Fibroblast of skin of right biceps (primary cell): Measurements from ENCODE around the gene C7orf33.
"Not testable (repeated sequence)": the region's sequence is repeated elsewhere in the genome, so short reads cannot be mapped to it uniquely, and the experiment has no call there.

Experiments used
- DNase-seq: peaks from one replicate; pipeline ENCODE4 v3.0.0-alpha.2; 2013

C7orf33 gene

DNA sequence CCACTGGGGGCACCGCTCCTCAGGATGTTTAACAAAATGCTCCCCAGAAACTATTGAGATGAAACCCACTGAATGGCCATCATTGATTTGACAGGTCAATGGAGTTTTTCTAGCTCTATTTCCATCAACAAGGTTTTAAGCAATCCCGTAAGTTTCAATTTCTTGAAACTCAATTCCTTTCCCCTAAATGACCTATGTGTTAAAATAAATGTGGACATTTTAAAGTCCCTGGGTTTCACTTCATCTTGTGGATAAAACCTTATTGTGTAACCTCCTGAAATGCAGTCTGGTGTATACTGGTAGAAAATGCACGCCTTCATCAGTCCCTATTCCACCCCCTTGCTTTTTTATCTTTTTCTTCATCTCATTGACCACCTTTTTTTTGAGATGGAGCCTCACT is 8.9 kb upstream of the C7orf33 start:
- no peak for DNase-seq

DNA sequence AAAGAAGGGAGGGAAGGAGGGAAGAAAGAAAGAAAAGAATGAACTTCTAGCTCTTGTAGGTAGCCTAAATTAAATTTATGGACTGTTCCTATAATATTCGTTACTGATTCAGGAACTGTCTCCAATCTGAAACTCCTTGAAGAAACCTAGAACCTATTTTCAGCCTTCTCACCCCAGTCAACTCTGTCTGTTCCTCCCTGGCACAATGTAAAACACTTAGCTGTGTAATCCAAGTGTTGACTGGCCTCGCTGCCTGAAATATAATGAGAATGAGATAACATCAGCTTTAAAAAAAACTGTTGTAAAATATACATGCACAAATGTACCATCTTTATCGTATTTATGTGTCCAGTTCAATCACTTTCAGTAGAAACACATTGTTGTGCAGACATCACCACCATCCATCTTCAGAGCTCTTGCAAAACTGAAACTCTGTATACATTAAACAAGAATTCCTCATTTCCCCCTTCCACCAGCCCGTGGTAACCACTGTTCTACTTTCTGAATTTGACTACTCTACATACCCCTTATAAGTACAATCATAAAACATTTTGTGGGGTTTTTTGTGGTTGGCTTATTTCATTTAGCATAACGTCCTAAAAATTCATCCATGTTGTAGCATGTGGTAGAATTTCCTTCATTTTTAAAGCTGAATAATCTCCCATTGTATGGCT is 6.3 kb upstream of the C7orf33 start:
- DNase-seq: no peak

DNA sequence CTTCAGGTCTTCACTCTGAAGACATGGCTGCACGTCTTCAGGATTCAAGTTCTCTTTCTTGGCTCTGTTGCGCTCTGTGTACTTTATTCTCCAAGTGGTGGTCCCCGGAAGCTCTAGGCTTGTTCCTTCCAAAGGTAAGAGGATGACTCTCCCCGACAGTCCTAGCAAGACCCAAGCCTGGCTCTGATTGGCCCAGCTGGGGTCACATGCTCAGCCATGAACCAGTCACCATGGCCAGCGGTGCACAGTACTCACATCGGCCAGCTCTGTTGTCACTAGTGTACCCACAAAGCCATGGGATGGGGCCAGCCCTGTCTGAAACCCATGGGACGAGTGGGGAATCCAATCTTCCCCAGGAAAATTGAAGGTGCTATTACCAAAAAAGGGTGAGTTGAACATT is 5.2 kb upstream of the C7orf33 start:
- DNase-seq: no peak

DNA sequence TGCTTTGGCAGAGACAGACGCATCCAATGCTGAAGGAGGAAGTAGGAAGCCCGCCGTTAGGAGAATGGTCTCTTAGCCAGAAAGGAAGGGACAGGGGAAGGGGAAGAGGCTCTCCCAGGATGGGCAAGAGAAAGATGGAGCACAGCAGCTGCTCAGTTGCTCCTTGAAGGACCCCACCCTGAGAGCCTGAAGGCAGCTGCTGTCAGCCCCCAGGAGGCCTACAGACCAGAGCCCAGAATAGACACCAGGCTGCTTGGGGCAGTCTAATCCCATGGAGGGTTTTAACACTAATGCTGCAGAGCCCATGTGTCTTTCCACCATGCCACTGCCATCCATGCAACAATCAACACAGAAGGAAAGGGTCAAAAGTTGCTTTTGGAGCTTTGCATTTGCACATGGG is 3.5 kb upstream of the C7orf33 start:
- DNase-seq: no peak

- DNase-seq: no peak
Observed at GRCh38 chr7:148588168-148588567, 2.4 kb upstream of the C7orf33 start.

DNA sequence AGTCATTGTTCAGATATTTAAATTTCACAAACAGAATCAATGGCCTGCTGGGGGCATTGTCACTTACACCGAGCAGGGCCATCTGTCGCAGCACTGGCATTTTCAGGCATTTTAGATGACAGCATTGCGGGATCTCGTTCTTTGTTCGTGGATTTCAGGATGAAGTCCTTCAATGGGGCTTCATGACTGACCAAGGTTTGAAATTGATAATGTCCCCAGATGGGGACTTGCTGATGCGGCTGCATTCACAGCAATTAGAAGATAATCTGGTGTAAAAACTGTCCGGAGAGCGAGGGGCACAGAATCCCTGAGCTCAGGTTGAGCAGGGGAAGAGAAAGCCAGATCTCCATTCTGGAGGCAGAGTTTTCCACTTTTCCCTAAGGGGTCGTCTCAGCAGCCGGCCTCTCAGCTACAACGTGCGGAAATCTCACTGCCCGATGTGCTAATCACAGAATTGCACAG is 1.9 kb upstream of the C7orf33 start:
- DNase-seq: no peak

DNA sequence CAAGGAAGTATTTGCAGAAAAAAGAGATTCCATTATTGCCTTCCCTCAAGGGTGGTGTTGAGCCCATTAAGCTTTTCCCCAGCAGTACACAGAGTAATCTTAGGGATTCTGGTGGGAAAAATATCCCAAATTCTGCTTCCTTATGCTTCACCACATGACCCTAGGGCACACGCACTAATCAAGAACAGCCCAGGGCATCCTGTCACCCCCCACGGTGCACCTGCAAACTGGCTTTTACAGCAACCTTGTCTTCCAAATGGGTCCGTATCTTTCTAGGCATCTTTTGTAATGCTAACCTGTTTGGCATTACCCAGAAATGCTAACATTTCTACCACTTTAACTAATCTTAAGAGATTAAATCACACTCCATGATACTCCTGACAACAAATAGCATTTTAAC is 926 bp upstream of the C7orf33 start:
- no peak for DNase-seq

- DNase-seq: not testable (repeated sequence)
Observed at GRCh38 chr7:148596354-148596753, 5.8 kb downstream of the C7orf33 start.

DNA sequence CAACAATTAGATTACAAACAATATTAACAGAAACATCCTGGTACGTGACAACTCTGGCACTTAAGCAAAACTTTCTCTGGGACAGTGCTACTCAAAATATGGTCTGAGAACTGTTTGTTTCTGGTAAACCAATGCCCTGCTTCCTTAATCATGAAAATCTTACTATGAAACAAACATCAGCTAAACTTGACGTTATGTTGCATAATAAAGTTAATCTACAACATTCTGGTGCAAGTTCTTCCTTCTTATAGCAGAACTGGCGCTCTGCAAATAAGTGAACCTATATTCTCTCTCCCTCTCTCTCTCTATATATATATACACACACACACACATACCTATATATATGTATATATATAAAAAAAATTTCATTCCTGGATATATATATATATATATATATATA is 7.8 kb downstream of the C7orf33 start:
- no peak for DNase-seq

DNA sequence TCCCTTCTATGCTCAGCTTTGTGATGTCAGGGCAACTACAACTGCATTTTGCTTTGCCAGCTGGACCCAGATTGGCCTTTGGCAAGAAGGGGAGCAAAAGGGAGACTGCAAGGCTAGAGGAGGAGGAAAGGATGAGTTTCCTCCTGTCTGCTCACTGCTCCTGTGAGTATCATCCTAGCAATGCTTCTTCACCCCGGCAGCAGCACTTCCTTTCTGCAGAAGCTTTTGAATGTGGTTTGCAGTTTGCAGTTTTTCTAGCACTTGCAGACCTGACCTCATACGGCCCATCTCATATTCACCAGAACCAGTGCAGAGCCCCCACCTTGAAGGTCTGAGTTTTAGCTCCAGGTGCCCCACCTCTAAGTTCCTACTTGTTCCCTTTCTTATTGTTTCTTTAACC is 14.8 kb downstream of the C7orf33 start:
- DNase-seq: no peak

- no peak for DNase-seq
Observed at GRCh38 chr7:148607151-148607661, 16.6 kb downstream of the C7orf33 start.

DNA sequence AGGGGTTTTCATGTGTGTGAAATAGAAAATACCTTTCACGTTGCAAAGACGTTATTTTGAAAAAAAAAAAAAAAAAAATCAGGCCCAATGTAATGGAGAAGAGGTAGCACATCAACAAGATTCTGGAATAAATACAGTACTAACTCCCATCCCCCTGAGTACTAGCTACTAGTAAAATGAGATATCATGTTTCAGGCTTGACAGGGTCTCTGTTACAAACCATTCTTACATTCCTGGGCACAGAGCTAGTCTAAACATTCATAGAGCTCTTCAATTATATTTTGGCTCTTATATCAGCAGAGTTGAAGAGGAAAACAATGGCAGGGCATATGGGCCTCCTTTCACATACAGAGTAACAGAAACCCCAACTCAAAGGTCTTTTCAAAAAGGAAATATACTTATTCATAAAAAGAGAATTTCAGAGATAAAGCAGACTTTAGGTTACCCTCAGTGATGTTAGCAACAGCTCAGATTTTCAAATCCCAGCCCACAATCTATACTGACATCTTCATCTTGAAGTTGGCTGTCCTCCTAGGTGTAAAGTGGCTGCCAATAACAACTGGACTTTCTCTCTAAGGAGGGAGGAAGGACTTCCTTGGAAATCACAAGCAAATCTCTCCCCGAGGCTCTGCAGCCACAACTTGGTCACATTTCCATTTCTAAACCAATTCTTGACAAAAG is 18.6 kb downstream of the C7orf33 start:
- DNase-seq: peak; percentile 15

GRCh38 chr7:148611692-148612091 is 21.1 kb downstream of the C7orf33 start:
- DNase-seq: no peak

- no peak for DNase-seq
Observed at GRCh38 chr7:148615085-148615730, 24.6 kb downstream of the C7orf33 start.

- DNase-seq: no peak
Observed at GRCh38 chr7:148620749-148621359, 30.3 kb downstream of the C7orf33 start.

DNA sequence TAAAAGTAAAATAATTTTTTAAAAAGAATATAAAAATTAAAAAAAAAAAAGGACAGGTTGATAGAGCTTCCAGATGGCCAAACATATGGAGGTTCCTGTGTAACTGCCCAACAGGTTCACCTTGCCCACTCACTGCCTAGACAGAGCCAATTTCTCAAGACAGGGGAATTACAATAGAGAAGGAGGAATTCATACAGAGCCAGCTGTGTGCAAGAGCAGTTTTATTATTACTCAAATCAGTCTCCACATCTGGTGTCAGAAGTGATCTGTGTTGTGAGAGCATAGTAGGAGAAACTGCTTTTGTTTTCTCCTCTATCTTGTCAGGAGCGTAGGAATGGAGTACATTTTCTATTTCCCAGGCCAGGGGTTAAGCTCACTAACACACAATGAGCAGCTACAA is 31.0 kb downstream of the C7orf33 start:
- DNase-seq: no peak

DNA sequence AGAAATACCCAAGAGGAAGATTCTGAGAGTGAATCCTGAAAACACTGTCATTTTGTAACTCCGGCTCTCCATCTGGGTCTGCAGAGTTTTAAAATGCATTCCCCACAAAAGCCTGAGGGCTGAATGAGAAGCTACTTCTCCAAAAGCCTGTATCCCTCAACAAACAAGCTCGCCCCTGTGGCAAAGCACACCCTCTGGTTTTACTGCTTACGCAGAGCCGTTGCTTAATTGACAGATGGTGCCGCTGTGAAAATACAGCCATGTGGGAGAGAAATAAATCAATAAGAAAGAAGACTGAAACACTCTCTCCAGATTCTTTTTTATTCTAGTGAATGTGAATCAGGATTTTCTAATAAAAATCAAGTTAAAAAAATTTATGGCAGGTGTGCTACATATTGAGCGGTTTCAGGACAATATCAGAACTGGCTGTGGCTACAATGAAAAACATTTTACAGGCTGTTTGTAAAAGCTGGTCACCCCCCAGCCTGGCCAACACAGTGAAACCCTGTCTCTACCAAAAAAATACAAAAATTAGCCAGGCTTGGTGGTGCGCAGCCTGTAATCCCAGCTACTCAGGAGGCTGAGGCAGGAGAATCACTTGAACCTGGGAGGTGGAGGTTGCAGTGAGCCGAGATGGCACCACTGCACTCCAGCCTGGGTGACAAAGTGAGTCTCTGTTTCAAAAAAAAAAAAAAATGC is 32.5 kb downstream of the C7orf33 start:
- DNase-seq: no peak

DNA sequence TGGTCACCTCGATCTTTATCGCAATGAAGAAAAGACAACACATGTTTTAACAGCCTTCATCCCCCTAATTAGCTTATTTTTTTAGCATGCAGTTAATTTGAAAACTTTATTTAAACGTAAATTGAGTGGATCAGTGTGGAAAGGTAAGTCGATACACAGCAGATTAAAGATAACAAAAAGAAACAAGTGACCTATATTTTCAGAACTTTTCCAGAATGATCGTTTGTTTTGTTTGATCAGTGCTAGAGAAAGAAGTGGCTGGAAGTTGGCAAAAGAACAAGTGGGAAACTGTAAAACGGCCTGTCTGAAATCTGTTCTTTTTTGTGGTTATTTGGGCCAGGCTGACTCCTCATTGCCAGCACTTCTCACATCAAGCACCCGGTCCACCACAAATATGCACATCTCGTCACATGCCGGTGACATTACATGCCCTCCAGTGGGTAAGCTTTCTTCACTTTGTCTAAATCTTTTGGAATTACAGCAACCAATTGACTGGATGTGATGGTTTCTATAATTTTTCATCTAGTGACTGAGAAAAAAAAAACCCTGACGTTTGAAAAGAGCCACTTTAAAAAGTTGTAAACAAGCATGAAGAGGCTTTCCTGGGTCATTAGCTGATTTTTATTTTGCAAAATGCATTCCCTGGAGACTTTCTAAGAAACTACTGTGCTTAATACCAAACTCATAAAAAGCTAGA is 33.2 kb downstream of the C7orf33 start:
- peak; percentile 46 for DNase-seq

GRCh38 chr7:148624735-148625134 is 34.2 kb downstream of the C7orf33 start:
- DNase-seq: no peak

GRCh38 chr7:148625342-148625741 is 34.8 kb downstream of the C7orf33 start:
- no peak for DNase-seq

- DNase-seq: no peak
Observed at GRCh38 chr7:148626828-148627227, 36.3 kb downstream of the C7orf33 start.

- no peak for DNase-seq
Observed at GRCh38 chr7:148628011-148628410, 37.4 kb downstream of the C7orf33 start.
